ENCODE measurements around the gene PGPEP1.
A peak's percentile ranks its signal among the peaks of the same experiment; 100 is the strongest.

PGPEP1 gene

GRCh38 chr19:18340190-18340989, at the start of gene PGPEP1:
TSS of gene PGPEP1 (plus strand) at chr19:18340598. CDS start at chr19:18340682, 84 bp downstream.
- no peaks in the 10 kb centered on the region for H3K9me3 Mint-ChIP-seq
- H3K36me3 Mint-ChIP-seq (ENCODE audit: low read depth), result peaks cover 19% of the 10 kb centered on the region
- no peaks in the 10 kb centered on the region for H3K27me3 Mint-ChIP-seq
- peak; percentile 87 for DNase-seq
- H3K4me1 Mint-ChIP-seq (ENCODE audit: low read depth), result peaks cover 19% of the 10 kb centered on the region
- H3K4me3 Mint-ChIP-seq, result peak within 1 kb of the TSS; percentile 87
- H3K27ac Mint-ChIP-seq, result peak within 1 kb of the TSS; percentile 91

GRCh38 chr19:18291019-18291524, 49.3 kb upstream of the PGPEP1 start:
- peaks cover 3% of the 10 kb centered on the region for H3K9me3 Mint-ChIP-seq
- no peaks in the 10 kb centered on the region for H3K27me3 Mint-ChIP-seq
- peak overlapping the region; percentile 84 for H3K4me3 Mint-ChIP-seq
- no peak for DNase-seq
- peaks cover 10% of the 10 kb centered on the region for H3K36me3 Mint-ChIP-seq (ENCODE audit: low read depth)
- peaks cover 70% of the 10 kb centered on the region for H3K4me1 Mint-ChIP-seq (ENCODE audit: low read depth)
- H3K27ac Mint-ChIP-seq, result peak overlapping the region; percentile 99

- Mint-ChIP-seq H3K9me3 (peaks cover 4% of the 10 kb centered on the region), H3K4me1 (ENCODE audit: low read depth) (peaks cover 69% of the 10 kb centered on the region), H3K27me3 (no peaks in the 10 kb centered on the region), H3K27ac (peak overlapping the region; percentile 99), H3K4me3 (peak overlapping the region; percentile 84), H3K36me3 (ENCODE audit: low read depth) (peaks cover 10% of the 10 kb centered on the region)
- peak; percentile 90 for DNase-seq
These were observed 48.6 kb upstream of the PGPEP1 start for GRCh38 chr19:18291590-18292461.

- peaks cover 66% of the 10 kb centered on the region for H3K4me1 Mint-ChIP-seq (ENCODE audit: low read depth)
- peak overlapping the region; percentile 84 for H3K4me3 Mint-ChIP-seq
- no peak for DNase-seq
- H3K9me3 Mint-ChIP-seq, result peaks cover 4% of the 10 kb centered on the region
- H3K27me3 Mint-ChIP-seq, result no peaks in the 10 kb centered on the region
- H3K27ac Mint-ChIP-seq, result peak overlapping the region; percentile 99
- peaks cover 10% of the 10 kb centered on the region for H3K36me3 Mint-ChIP-seq (ENCODE audit: low read depth)
These were observed 48.0 kb upstream of the PGPEP1 start for GRCh38 chr19:18292462-18292809.

- H3K4me3 Mint-ChIP-seq, result peak overlapping the region; percentile 84
- no peaks in the 10 kb centered on the region for H3K27me3 Mint-ChIP-seq
- peaks cover 10% of the 10 kb centered on the region for H3K36me3 Mint-ChIP-seq (ENCODE audit: low read depth)
- H3K27ac Mint-ChIP-seq, result peak overlapping the region; percentile 99
- H3K4me1 Mint-ChIP-seq (ENCODE audit: low read depth), result peaks cover 68% of the 10 kb centered on the region
- H3K9me3 Mint-ChIP-seq, result peaks cover 4% of the 10 kb centered on the region
- DNase-seq, result peak; percentile 75
These were observed 47.4 kb upstream of the PGPEP1 start for GRCh38 chr19:18292810-18293641.

- Mint-ChIP-seq H3K27me3 (no peaks in the 10 kb centered on the region), H3K4me3 (peak overlapping the region; percentile 84), H3K27ac (peak overlapping the region; percentile 99), H3K36me3 (ENCODE audit: low read depth) (peaks cover 10% of the 10 kb centered on the region), H3K9me3 (peaks cover 4% of the 10 kb centered on the region), H3K4me1 (ENCODE audit: low read depth) (peaks cover 71% of the 10 kb centered on the region)
- no peak for DNase-seq
These were observed 46.5 kb upstream of the PGPEP1 start for GRCh38 chr19:18293642-18294466.

GRCh38 chr19:18294467-18294864, 45.9 kb upstream of the PGPEP1 start:
- H3K4me3 Mint-ChIP-seq, result peak overlapping the region; percentile 84
- H3K36me3 Mint-ChIP-seq (ENCODE audit: low read depth), result peaks cover 10% of the 10 kb centered on the region
- H3K4me1 Mint-ChIP-seq (ENCODE audit: low read depth), result peaks cover 73% of the 10 kb centered on the region
- H3K27me3 Mint-ChIP-seq, result no peaks in the 10 kb centered on the region
- H3K27ac Mint-ChIP-seq, result peak overlapping the region; percentile 99
- peak; percentile 89 for DNase-seq
- H3K9me3 Mint-ChIP-seq, result peaks cover 4% of the 10 kb centered on the region

- H3K27me3 Mint-ChIP-seq, result no peaks in the 10 kb centered on the region
- H3K4me1 Mint-ChIP-seq (ENCODE audit: low read depth), result peaks cover 70% of the 10 kb centered on the region
- no peak overlapping the region for H3K4me3 Mint-ChIP-seq
These were observed 45.4 kb upstream of the PGPEP1 start for GRCh38 chr19:18295034-18295451.

GRCh38 chr19:18297308-18297707, 43.1 kb upstream of the PGPEP1 start:
- Mint-ChIP-seq H3K36me3 (ENCODE audit: low read depth) (peaks cover 5% of the 10 kb centered on the region), H3K9me3 (peaks cover 4% of the 10 kb centered on the region), H3K4me1 (ENCODE audit: low read depth) (peaks cover 66% of the 10 kb centered on the region), H3K4me3 (no peak overlapping the region), H3K27ac (peak overlapping the region; percentile 86), H3K27me3 (no peaks in the 10 kb centered on the region)
- no peak for DNase-seq

More at GRCh38 chr19:18295034-18295451, 45.4 kb upstream of the PGPEP1 start:
- H3K36me3 Mint-ChIP-seq (ENCODE audit: low read depth), result peaks cover 10% of the 10 kb centered on the region
- H3K27ac Mint-ChIP-seq, result peak overlapping the region; percentile 99
- H3K9me3 Mint-ChIP-seq, result peaks cover 4% of the 10 kb centered on the region
- DNase-seq, result no peak

- peaks cover 64% of the 10 kb centered on the region for H3K4me1 Mint-ChIP-seq (ENCODE audit: low read depth)
- peaks cover 4% of the 10 kb centered on the region for H3K9me3 Mint-ChIP-seq
- no peak overlapping the region for H3K4me3 Mint-ChIP-seq
These were observed 41.8 kb upstream of the PGPEP1 start for GRCh38 chr19:18298601-18299000.

GRCh38 chr19:18299654-18300053, 40.7 kb upstream of the PGPEP1 start:
- H3K36me3 Mint-ChIP-seq (ENCODE audit: low read depth), result peaks cover 7% of the 10 kb centered on the region
- peak overlapping the region; percentile 86 for H3K27ac Mint-ChIP-seq
- H3K4me1 Mint-ChIP-seq (ENCODE audit: low read depth), result peaks cover 61% of the 10 kb centered on the region
- H3K27me3 Mint-ChIP-seq, result no peaks in the 10 kb centered on the region
- peaks cover 4% of the 10 kb centered on the region for H3K9me3 Mint-ChIP-seq
- H3K4me3 Mint-ChIP-seq, result no peak overlapping the region
- DNase-seq, result no peak

More at GRCh38 chr19:18298601-18299000, 41.8 kb upstream of the PGPEP1 start:
- Mint-ChIP-seq H3K27ac (peak overlapping the region; percentile 86), H3K27me3 (no peaks in the 10 kb centered on the region), H3K36me3 (ENCODE audit: low read depth) (peaks cover 1% of the 10 kb centered on the region)
- DNase-seq, result no peak

GRCh38 chr19:18300930-18301717, 39.3 kb upstream of the PGPEP1 start:
- H3K36me3 Mint-ChIP-seq (ENCODE audit: low read depth), result peaks cover 19% of the 10 kb centered on the region
- peaks cover under 1% of the 10 kb centered on the region for H3K9me3 Mint-ChIP-seq
- peaks cover 66% of the 10 kb centered on the region for H3K4me1 Mint-ChIP-seq (ENCODE audit: low read depth)
- H3K27me3 Mint-ChIP-seq, result no peaks in the 10 kb centered on the region
- DNase-seq, result no peak
- peak overlapping the region; percentile 87 for H3K27ac Mint-ChIP-seq
- no peak overlapping the region for H3K4me3 Mint-ChIP-seq

GRCh38 chr19:18301718-18302111, 38.7 kb upstream of the PGPEP1 start:
- Mint-ChIP-seq H3K27me3 (no peaks in the 10 kb centered on the region), H3K27ac (peak overlapping the region; percentile 87), H3K9me3 (no peaks in the 10 kb centered on the region), H3K4me1 (ENCODE audit: low read depth) (peaks cover 69% of the 10 kb centered on the region), H3K36me3 (ENCODE audit: low read depth) (peaks cover 25% of the 10 kb centered on the region), H3K4me3 (peak overlapping the region; percentile 13)
- no peak for DNase-seq

Data from activated T-cell treated with anti-CD3 and anti-CD28 coated beads, Interleukin-2, amount 50 U/mL, for 24 hours (primary cell).